ENCODE data around the gene PSMB5.

Gene PSMB5

GRCh38 chr14:23040100-23040499, 5.4 kb upstream of the PSMB5 start:
- no peaks in the 10 kb centered on the region for H3K9me3 ChIP-seq (ENCODE audit: control insufficient read depth, low read length)
- no peak overlapping the region for H3K4me3 ChIP-seq (ENCODE audit: low read length)
- H3K9ac ChIP-seq (ENCODE audit: low read length): no peak overlapping the region
- DNase-seq (ENCODE audit: low read depth): no peak
- H3K27me3 ChIP-seq (replicated peaks; ENCODE audit: control insufficient read depth, insufficient read depth, low read length): peaks cover 3% of the 10 kb centered on the region
- H3K36me3 ChIP-seq (ENCODE audit: control insufficient read depth, insufficient read depth, low read length, severe bottlenecking): no peaks in the 10 kb centered on the region
- H3K4me1 ChIP-seq (ENCODE audit: control insufficient read depth, insufficient read depth, low read length): peaks cover 6% of the 10 kb centered on the region

GRCh38 chr14:23035303-23036144, 824 bp upstream of the PSMB5 start:
- Histone ChIP-seq H3K4me1 (ENCODE audit: control insufficient read depth, insufficient read depth, low read length) (peaks cover 14% of the 10 kb centered on the region), H3K4me3 (ENCODE audit: low read length) (peak overlapping the region; percentile 97), H3K9me3 (ENCODE audit: control insufficient read depth, low read length) (no peaks in the 10 kb centered on the region), H3K36me3 (ENCODE audit: control insufficient read depth, insufficient read depth, low read length, severe bottlenecking) (peaks cover 24% of the 10 kb centered on the region), H3K9ac (ENCODE audit: low read length) (peak overlapping the region; percentile 100), H3K27me3 (replicated peaks; ENCODE audit: control insufficient read depth, insufficient read depth, low read length) (no peaks in the 10 kb centered on the region)
- no peak for DNase-seq (ENCODE audit: low read depth)

- peak; percentile 36 for DNase-seq (ENCODE audit: low read depth)
- H3K36me3 ChIP-seq (ENCODE audit: control insufficient read depth, insufficient read depth, low read length, severe bottlenecking): peaks cover 33% of the 10 kb centered on the region
- H3K9me3 ChIP-seq (ENCODE audit: control insufficient read depth, low read length): no peaks in the 10 kb centered on the region
- no peaks in the 10 kb centered on the region for H3K27me3 ChIP-seq (replicated peaks; ENCODE audit: control insufficient read depth, insufficient read depth, low read length)
- H3K4me1 ChIP-seq (ENCODE audit: control insufficient read depth, insufficient read depth, low read length): peaks cover 17% of the 10 kb centered on the region
- peak overlapping the region; percentile 97 for H3K4me3 ChIP-seq (ENCODE audit: low read length)
- H3K9ac ChIP-seq (ENCODE audit: low read length): peak overlapping the region; percentile 100
Measured at GRCh38 chr14:23033801-23034497, 751 bp downstream of the PSMB5 start.

GRCh38 chr14:23033251-23033727, 1.4 kb downstream of the PSMB5 start:
- DNase-seq (ENCODE audit: low read depth): no peak
- Histone ChIP-seq H3K36me3 (ENCODE audit: control insufficient read depth, insufficient read depth, low read length, severe bottlenecking) (peaks cover 40% of the 10 kb centered on the region), H3K27me3 (replicated peaks; ENCODE audit: control insufficient read depth, insufficient read depth, low read length) (no peaks in the 10 kb centered on the region), H3K9me3 (ENCODE audit: control insufficient read depth, low read length) (no peaks in the 10 kb centered on the region), H3K9ac (ENCODE audit: low read length) (peak overlapping the region; percentile 100), H3K4me3 (ENCODE audit: low read length) (peak overlapping the region; percentile 97), H3K4me1 (ENCODE audit: control insufficient read depth, insufficient read depth, low read length) (peaks cover 22% of the 10 kb centered on the region)

GRCh38 chr14:23030936-23031335, 3.8 kb downstream of the PSMB5 start:
- peaks cover 22% of the 10 kb centered on the region for H3K4me1 ChIP-seq (ENCODE audit: control insufficient read depth, insufficient read depth, low read length)
- peaks cover 52% of the 10 kb centered on the region for H3K36me3 ChIP-seq (ENCODE audit: control insufficient read depth, insufficient read depth, low read length, severe bottlenecking)
- H3K27me3 ChIP-seq (replicated peaks; ENCODE audit: control insufficient read depth, insufficient read depth, low read length): no peaks in the 10 kb centered on the region
- no peak for DNase-seq (ENCODE audit: low read depth)
- H3K4me3 ChIP-seq (ENCODE audit: low read length): no peak overlapping the region
- no peak overlapping the region for H3K9ac ChIP-seq (ENCODE audit: low read length)
- H3K9me3 ChIP-seq (ENCODE audit: control insufficient read depth, low read length): no peaks in the 10 kb centered on the region

- Histone ChIP-seq H3K9ac (ENCODE audit: low read length) (no peak overlapping the region), H3K4me3 (ENCODE audit: low read length) (no peak overlapping the region), H3K36me3 (ENCODE audit: control insufficient read depth, insufficient read depth, low read length, severe bottlenecking) (peaks cover 62% of the 10 kb centered on the region), H3K27me3 (replicated peaks; ENCODE audit: control insufficient read depth, insufficient read depth, low read length) (no peaks in the 10 kb centered on the region), H3K4me1 (ENCODE audit: control insufficient read depth, insufficient read depth, low read length) (peaks cover 15% of the 10 kb centered on the region), H3K9me3 (ENCODE audit: control insufficient read depth, low read length) (no peaks in the 10 kb centered on the region)
- DNase-seq (ENCODE audit: low read depth): no peak
Measured at GRCh38 chr14:23028799-23029198, 5.9 kb downstream of the PSMB5 start.

GRCh38 chr14:23025151-23025814, 9.4 kb downstream of the PSMB5 start:
- no peak for DNase-seq (ENCODE audit: low read depth)
- Histone ChIP-seq H3K4me3 (ENCODE audit: low read length) (no peak overlapping the region), H3K9ac (ENCODE audit: low read length) (no peak overlapping the region), H3K27me3 (replicated peaks; ENCODE audit: control insufficient read depth, insufficient read depth, low read length) (no peaks in the 10 kb centered on the region), H3K4me1 (ENCODE audit: control insufficient read depth, insufficient read depth, low read length) (peaks cover 8% of the 10 kb centered on the region), H3K9me3 (ENCODE audit: control insufficient read depth, low read length) (no peaks in the 10 kb centered on the region), H3K36me3 (ENCODE audit: control insufficient read depth, insufficient read depth, low read length, severe bottlenecking) (peaks cover 36% of the 10 kb centered on the region)

- H3K4me3 ChIP-seq (ENCODE audit: low read length): no peak overlapping the region
- no peak overlapping the region for H3K9ac ChIP-seq (ENCODE audit: low read length)
- H3K9me3 ChIP-seq (ENCODE audit: control insufficient read depth, low read length): no peaks in the 10 kb centered on the region
- peaks cover 8% of the 10 kb centered on the region for H3K4me1 ChIP-seq (ENCODE audit: control insufficient read depth, insufficient read depth, low read length)
- DNase-seq (ENCODE audit: low read depth): no peak
- peaks cover 36% of the 10 kb centered on the region for H3K36me3 ChIP-seq (ENCODE audit: control insufficient read depth, insufficient read depth, low read length, severe bottlenecking)
- H3K27me3 ChIP-seq (replicated peaks; ENCODE audit: control insufficient read depth, insufficient read depth, low read length): no peaks in the 10 kb centered on the region
Measured at GRCh38 chr14:23024612-23025075, 10.1 kb downstream of the PSMB5 start.

GRCh38 chr14:23023795-23024152, 10.9 kb downstream of the PSMB5 start:
- no peak overlapping the region for H3K9ac ChIP-seq (ENCODE audit: low read length)
- H3K4me1 ChIP-seq (ENCODE audit: control insufficient read depth, insufficient read depth, low read length): peaks cover 3% of the 10 kb centered on the region
- H3K4me3 ChIP-seq (ENCODE audit: low read length): no peak overlapping the region
- peaks cover 28% of the 10 kb centered on the region for H3K36me3 ChIP-seq (ENCODE audit: control insufficient read depth, insufficient read depth, low read length, severe bottlenecking)
- no peaks in the 10 kb centered on the region for H3K9me3 ChIP-seq (ENCODE audit: control insufficient read depth, low read length)
- no peak for DNase-seq (ENCODE audit: low read depth)
- no peaks in the 10 kb centered on the region for H3K27me3 ChIP-seq (replicated peaks; ENCODE audit: control insufficient read depth, insufficient read depth, low read length)

GRCh38 chr14:23023022-23023794, 11.5 kb downstream of the PSMB5 start:
- H3K9ac ChIP-seq (ENCODE audit: low read length): no peak overlapping the region
- H3K36me3 ChIP-seq (ENCODE audit: control insufficient read depth, insufficient read depth, low read length, severe bottlenecking): peaks cover 22% of the 10 kb centered on the region
- H3K4me1 ChIP-seq (ENCODE audit: control insufficient read depth, insufficient read depth, low read length): no peaks in the 10 kb centered on the region
- no peak overlapping the region for H3K4me3 ChIP-seq (ENCODE audit: low read length)
- H3K9me3 ChIP-seq (ENCODE audit: control insufficient read depth, low read length): no peaks in the 10 kb centered on the region
- DNase-seq (ENCODE audit: low read depth): no peak
- no peaks in the 10 kb centered on the region for H3K27me3 ChIP-seq (replicated peaks; ENCODE audit: control insufficient read depth, insufficient read depth, low read length)
